CD4-positive, alpha-beta memory T cell (primary cell): ENCODE results near the gene MED15. TPM values are rescaled to one million over a fixed set of nuclear protein-coding genes. Genes with fewer than 3 reads are reported as not detected.
"Not testable (repeated sequence)": the region's sequence is repeated elsewhere in the genome, so short reads cannot be mapped to it uniquely, and the experiment has no call there.

Experiments
- CTCF ChIA-PET: fragments of 350-600 bp; sonication (Branson Sonifier 250); formaldehyde crosslinking; loops from one replicate; lab custom pipeline; 2021; ENCODE audit warnings: inconsistent platforms; ENCODE audit not compliant: partially characterized antibody; lab: Charles Lee
- POLR2A ChIA-PET: fragments of 350-600 bp; sonication (Branson Sonifier 250); formaldehyde crosslinking; loops from one replicate; lab custom pipeline; 2021; ENCODE audit not compliant: partially characterized antibody; lab: Charles Lee
- DNase-seq, 5 donors: peaks; one replicate each; pipeline versions ENCODE4 v3.0.0 to v3.0.0-alpha.2; 2020 to 2022; ENCODE audit warnings: mixed read lengths in 1 of 5
- H3K27ac ChIP-seq: one replicate; pipeline ENCODE4 v1.7.0; 2013; ENCODE audit warnings: low read depth, low read length
- H3K27me3 ChIP-seq: 2 replicates; pipeline ENCODE4 v1.7.0; 2013; ENCODE audit warnings: mild to moderate bottlenecking, low read length, moderate library complexity; ENCODE audit not compliant: insufficient read depth
- H3K36me3 ChIP-seq: 2 replicates; pipeline ENCODE4 v1.7.0; 2013; ENCODE audit warnings: mild to moderate bottlenecking, low read length, moderate library complexity; ENCODE audit not compliant: insufficient read depth
- H3K4me1 ChIP-seq: 2 replicates; pipeline ENCODE4 v1.7.0; 2013; ENCODE audit warnings: mild to moderate bottlenecking, low read length, moderate library complexity; ENCODE audit not compliant: insufficient read depth
- H3K4me3 ChIP-seq, 2 donors: one replicate each; pipeline ENCODE4 v1.7.0; 2013; ENCODE audit warnings: low read length in 2 of 2, mild to moderate bottlenecking in 1 of 2
- H3K9me3 ChIP-seq, 2 donors: one replicate each; pipeline ENCODE4 v1.7.0; 2013; ENCODE audit warnings: low read length in 2 of 2, control low read depth in 1 of 2; ENCODE audit not compliant: control insufficient read depth in 1 of 2
- H3K27ac Mint-ChIP-seq, 7 donors: one replicate each; pipeline ENCODE4 v1.8.0; 2020 to 2021; ENCODE audit warnings: mixed read lengths in 7 of 7, mild to moderate bottlenecking in 6 of 7, inconsistent platforms in 3 of 7, moderate library complexity in 3 of 7
- H3K27me3 Mint-ChIP-seq, 2 donors: one replicate each; pipeline ENCODE4 v1.8.0; 2020 to 2021; ENCODE audit warnings: mixed read lengths in 2 of 2
- H3K36me3 Mint-ChIP-seq, 2 donors: one replicate each; pipeline ENCODE4 v1.8.0; 2020 to 2021; ENCODE audit warnings: mixed read lengths in 2 of 2, inconsistent platforms in 1 of 2, mild to moderate bottlenecking in 1 of 2
- H3K4me1 Mint-ChIP-seq, 4 donors: one replicate each; pipeline ENCODE4 v1.8.0; 2020 to 2021; ENCODE audit warnings: mixed read lengths in 4 of 4, mild to moderate bottlenecking in 1 of 4
- H3K4me3 Mint-ChIP-seq, 8 donors: one replicate each; pipeline ENCODE4 v1.8.0; 2020 to 2021; ENCODE audit warnings: mixed read lengths in 8 of 8, mild to moderate bottlenecking in 7 of 8, moderate library complexity in 6 of 8, inconsistent platforms in 3 of 8
- H3K9me3 Mint-ChIP-seq, 8 donors: one replicate each; pipeline ENCODE4 v1.8.0; 2020 to 2021; ENCODE audit warnings: mixed read lengths in 8 of 8, mild to moderate bottlenecking in 5 of 8, inconsistent platforms in 3 of 8, moderate library complexity in 1 of 8
- intact Hi-C: fragments of 100-400 bp; cut with micrococcal nuclease; formaldehyde crosslinking; loops from one replicate; pipeline ENCODE4 v1.15.1; 2023
- polyA plus RNA-seq, 2 donors: library from polyadenylated mRNA; unstranded; fragments of 300-500 nt; fragmentation: Illumina TruSeq; gene quantifications; one replicate each; pipeline ENCODE4 v1.2.3, GENCODE V29; 2021
- total RNA-seq, 2 experiments: library from RNA; stranded (reverse); gene quantifications; one replicate each; pipeline ENCODE4 v1.2.3, GENCODE V29; 2021

MED15 gene
- total and polyA plus RNA-seq, 4 experiments from 2014 or later, result 15.6 to 237 (median 156) TPM

- peaks cover 42 to 71% (median 53%) of the 10 kb centered on the region in 4 donors for H3K4me1 Mint-ChIP-seq
- H3K27ac ChIP-seq, H3K9me3 Mint-ChIP-seq, H3K4me3 ChIP-seq, DNase-seq, intact Hi-C loops, H3K27me3 ChIP-seq, H3K9me3 ChIP-seq, H3K27me3 Mint-ChIP-seq: not testable (repeated sequence)
- H3K4me3 Mint-ChIP-seq, result peak overlapping the region in 3 of 8 donors; percentile 25 to 67 (median 50)
- H3K36me3 Mint-ChIP-seq, result peaks cover 21 to 43% of the 10 kb centered on the region in 2 donors
- ChIA-PET POLR2A (interaction anchor here (2.8 to 20.7 kb wide), 2 partner anchors 12 to 22 kb away, joined by 14 to 650 read pairs; no protein-coding TSS in a partner anchor), CTCF (interaction anchor here (1.8 kb wide), 1 partner anchor 26 kb away, joined by 4 read pairs; no protein-coding TSS in a partner anchor)
- H3K36me3 ChIP-seq, result peaks cover 12% of the 10 kb centered on the region
- peak overlapping the region; percentile 46 to 94 (median 89) for H3K27ac Mint-ChIP-seq
- peaks cover 54% of the 10 kb centered on the region for H3K4me1 ChIP-seq
Observed at GRCh38 chr22:20545318-20545634, 37.9 kb downstream of the MED15 start.

GRCh38 chr22:20545681-20546521 is 38.5 kb downstream of the MED15 start:
- no peak for DNase-seq
- no peaks in the 10 kb centered on the region for H3K27me3 ChIP-seq
- H3K9me3 ChIP-seq, result no peaks in the 10 kb centered on the region
- H3K27me3 Mint-ChIP-seq, result no peaks in the 10 kb centered on the region
- no peak overlapping the region for H3K4me3 ChIP-seq
- H3K27ac ChIP-seq, result no peak overlapping the region
- CTCF ChIA-PET, result interaction anchor here (0.7 to 13.8 kb wide), 3 partner anchors 11 to 977 kb away, joined by 3 to 374 read pairs (median 4); no protein-coding TSS in a partner anchor
- peaks cover 0 to 2% (median 0%) of the 10 kb centered on the region in 8 donors for H3K9me3 Mint-ChIP-seq
- intact Hi-C loops, result no loop called here
- H3K4me1 ChIP-seq, result peaks cover 60% of the 10 kb centered on the region
- H3K4me3 Mint-ChIP-seq, result peak overlapping the region in 3 of 8 donors; percentile 25 to 50 (median 40)
- H3K4me1 Mint-ChIP-seq, result peaks cover 47 to 77% (median 57%) of the 10 kb centered on the region in 4 donors
- POLR2A ChIA-PET, result interaction anchor here (0.6 to 20.7 kb wide), 5 partner anchors 11 to 142 kb away, joined by 4 to 650 read pairs (median 14); no protein-coding TSS in a partner anchor
- H3K36me3 ChIP-seq, result peaks cover 8% of the 10 kb centered on the region
- H3K36me3 Mint-ChIP-seq, result peaks cover 21 to 40% of the 10 kb centered on the region in 2 donors
- H3K27ac Mint-ChIP-seq, result peak overlapping the region; percentile 67 to 89 (median 78)

GRCh38 chr22:20546541-20546950 is 39.1 kb downstream of the MED15 start:
- Histone ChIP-seq H3K4me3 (no peak overlapping the region), H3K4me1 (peaks cover 66% of the 10 kb centered on the region), H3K36me3 (peaks cover 8% of the 10 kb centered on the region), H3K9me3 (no peaks in the 10 kb centered on the region), H3K27ac (no peak overlapping the region), H3K27me3 (no peaks in the 10 kb centered on the region)
- intact Hi-C loops, result no loop called here
- H3K36me3 Mint-ChIP-seq, result peaks cover 21 to 44% of the 10 kb centered on the region in 2 donors
- ChIA-PET POLR2A (interaction anchor here (0.6 to 20.7 kb wide), 4 partner anchors 10 to 142 kb away, joined by 4 to 650 read pairs (median 22); no protein-coding TSS in a partner anchor), CTCF (interaction anchor here (0.7 to 13.8 kb wide), 3 partner anchors 11 to 977 kb away, joined by 3 to 374 read pairs (median 4); no protein-coding TSS in a partner anchor)
- no peak for DNase-seq
- H3K27ac Mint-ChIP-seq, result peak overlapping the region; percentile 65 to 89 (median 78)
- H3K27me3 Mint-ChIP-seq, result no peaks in the 10 kb centered on the region
- peak overlapping the region in 3 of 8 donors; percentile 12 to 40 (median 25) for H3K4me3 Mint-ChIP-seq
- H3K4me1 Mint-ChIP-seq, result peaks cover 52 to 84% (median 63%) of the 10 kb centered on the region in 4 donors
- H3K9me3 Mint-ChIP-seq, result peaks cover 0 to 2% (median 0%) of the 10 kb centered on the region in 8 donors

- no peak overlapping the region for H3K4me3 ChIP-seq
- H3K27ac ChIP-seq, result no peak overlapping the region
- no peak for DNase-seq
- Mint-ChIP-seq H3K36me3 (peaks cover 25 to 46% of the 10 kb centered on the region in 2 donors), H3K4me1 (peaks cover 57 to 86% (median 68%) of the 10 kb centered on the region in 4 donors), H3K9me3 (peaks cover 0 to 2% (median 0%) of the 10 kb centered on the region in 8 donors), H3K27ac (peak overlapping the region in 6 of 7 donors; percentile 25 to 89 (median 67)), H3K27me3 (no peaks in the 10 kb centered on the region), H3K4me3 (no peak overlapping the region)
- intact Hi-C loops, result no loop called here
- H3K36me3 ChIP-seq, result peaks cover 11% of the 10 kb centered on the region
- H3K27me3 ChIP-seq, result no peaks in the 10 kb centered on the region
- ChIA-PET POLR2A (interaction anchor here (3.9 to 20.7 kb wide), 2 partner anchors 10 to 20 kb away, joined by 41 to 650 read pairs; no protein-coding TSS in a partner anchor), CTCF (interaction anchor here (0.7 to 13.8 kb wide), 3 partner anchors 10 to 978 kb away, joined by 3 to 374 read pairs (median 4); no protein-coding TSS in a partner anchor)
- peaks cover 71% of the 10 kb centered on the region for H3K4me1 ChIP-seq
- H3K9me3 ChIP-seq, result no peaks in the 10 kb centered on the region
Observed at GRCh38 chr22:20547029-20547428, 39.6 kb downstream of the MED15 start.

- intact Hi-C loops, result loop anchor here (1.0 kb wide), 1 partner anchor 8 kb away; no protein-coding TSS in a partner anchor
- POLR2A ChIA-PET, result interaction anchor here (1.0 to 20.7 kb wide), 11 partner anchors 8 to 84 kb away, joined by 3 to 650 read pairs (median 10); partner anchors contain the start of gene MED15
- H3K36me3 ChIP-seq, result peaks cover 25% of the 10 kb centered on the region
- no peaks in the 10 kb centered on the region for H3K9me3 ChIP-seq
- H3K4me1 ChIP-seq, result peaks cover 89% of the 10 kb centered on the region
- H3K27me3 Mint-ChIP-seq, result no peaks in the 10 kb centered on the region
- H3K4me1 Mint-ChIP-seq, result peaks cover 60 to 90% (median 73%) of the 10 kb centered on the region in 4 donors
- no peaks in the 10 kb centered on the region for H3K27me3 ChIP-seq
- peak overlapping the region; percentile 92 to 99 (median 98) for H3K27ac Mint-ChIP-seq
- H3K9me3 Mint-ChIP-seq, result peaks cover 0 to 2% (median 0%) of the 10 kb centered on the region in 8 donors
- CTCF ChIA-PET, result interaction anchor here (1.0 to 13.8 kb wide), 7 partner anchors 9 to 41 kb away, joined by 3 to 374 read pairs (median 7); partner anchors contain the start of gene MED15
- H3K4me3 Mint-ChIP-seq, result peak overlapping the region in 7 of 8 donors; percentile 84 to 89 (median 88)
- peak overlapping the region in 1 of 2 donors; percentile 47 for H3K4me3 ChIP-seq
- no peak for DNase-seq
- H3K36me3 Mint-ChIP-seq, result peaks cover 26 to 47% of the 10 kb centered on the region in 2 donors
- H3K27ac ChIP-seq, result peak overlapping the region; percentile 75
Observed at GRCh38 chr22:20548806-20549205, 41.4 kb downstream of the MED15 start.

GRCh38 chr22:20549232-20549841 is 41.9 kb downstream of the MED15 start:
- CTCF ChIA-PET, result interaction anchor here (0.9 to 13.8 kb wide), 8 partner anchors 8 to 93 kb away, joined by 3 to 374 read pairs (median 6); partner anchors contain the start of gene MED15
- intact Hi-C loops, result loop anchor here (1.0 kb wide), 1 partner anchor 8 kb away; no protein-coding TSS in a partner anchor
- no peaks in the 10 kb centered on the region for H3K9me3 ChIP-seq
- H3K36me3 ChIP-seq, result peaks cover 27% of the 10 kb centered on the region
- peaks cover 0 to 2% (median 0%) of the 10 kb centered on the region in 8 donors for H3K9me3 Mint-ChIP-seq
- H3K4me1 ChIP-seq, result peaks cover 91% of the 10 kb centered on the region
- peak; percentile 63 to 81 (median 69) for DNase-seq
- H3K36me3 Mint-ChIP-seq, result peaks cover 25 to 44% of the 10 kb centered on the region in 2 donors
- POLR2A ChIA-PET, result interaction anchor here (0.7 to 20.7 kb wide), 16 partner anchors 7 to 153 kb away, joined by 3 to 650 read pairs (median 6); partner anchors contain the start of gene MED15
- peak overlapping the region in 1 of 2 donors; percentile 47 for H3K4me3 ChIP-seq
- peak overlapping the region; percentile 92 to 99 (median 98) for H3K27ac Mint-ChIP-seq
- peak overlapping the region; percentile 82 to 89 (median 88) for H3K4me3 Mint-ChIP-seq
- H3K4me1 Mint-ChIP-seq, result peaks cover 58 to 90% (median 73%) of the 10 kb centered on the region in 4 donors
- no peaks in the 10 kb centered on the region for H3K27me3 Mint-ChIP-seq
- peak overlapping the region; percentile 75 for H3K27ac ChIP-seq
- no peaks in the 10 kb centered on the region for H3K27me3 ChIP-seq
